Measurements from ENCODE around the gene TRIOBP. TPM values are rescaled to one million over a fixed set of nuclear protein-coding genes. Genes with fewer than 3 reads are reported as not detected.

TRIOBP gene
- total RNA-seq, 1 donor from 2014 or later: 53.2 TPM

GRCh38 chr22:37763652-37764051 is 66.8 kb downstream of the TRIOBP start:
- Mint-ChIP-seq H3K36me3 (ENCODE audit: low read depth) (peaks cover 2% of the 10 kb centered on the region), H3K4me1 (no peaks in the 10 kb centered on the region), H3K9me3 (no peaks in the 10 kb centered on the region), H3K4me3 (no peak overlapping the region), H3K27me3 (ENCODE audit: low read depth) (no peaks in the 10 kb centered on the region), H3K27ac (ENCODE audit: unreplicated experiment) (peak overlapping the region; percentile 35)
- TF ChIP-seq CTCF (conservative IDR thresholded peaks at IDR 0.05): no peak
- no peak for DNase-seq (ENCODE audit: low read depth, low spot score)

- DNase-seq (ENCODE audit: low read depth, low spot score): no peak
- H3K36me3 Mint-ChIP-seq (ENCODE audit: low read depth): peaks cover 2% of the 10 kb centered on the region
- H3K4me3 Mint-ChIP-seq: no peak overlapping the region
- H3K9me3 Mint-ChIP-seq: no peaks in the 10 kb centered on the region
- no peaks in the 10 kb centered on the region for H3K27me3 Mint-ChIP-seq (ENCODE audit: low read depth)
- no peak overlapping the region for H3K27ac Mint-ChIP-seq (ENCODE audit: unreplicated experiment)
- H3K4me1 Mint-ChIP-seq: no peaks in the 10 kb centered on the region
- TF ChIP-seq CTCF (conservative IDR thresholded peaks at IDR 0.05): no peak
Observed at GRCh38 chr22:37764622-37765021, 67.8 kb downstream of the TRIOBP start.

GRCh38 chr22:37765498-37765897 is 68.7 kb downstream of the TRIOBP start:
- DNase-seq (ENCODE audit: low read depth, low spot score): no peak
- Mint-ChIP-seq H3K36me3 (ENCODE audit: low read depth) (peaks cover 2% of the 10 kb centered on the region), H3K27ac (ENCODE audit: unreplicated experiment) (no peak overlapping the region), H3K9me3 (no peaks in the 10 kb centered on the region), H3K4me3 (no peak overlapping the region), H3K27me3 (ENCODE audit: low read depth) (no peaks in the 10 kb centered on the region), H3K4me1 (no peaks in the 10 kb centered on the region)
- TF ChIP-seq CTCF (conservative IDR thresholded peaks at IDR 0.05): no peak

GRCh38 chr22:37765953-37766576 is 69.2 kb downstream of the TRIOBP start:
- H3K36me3 Mint-ChIP-seq (ENCODE audit: low read depth): peaks cover 2% of the 10 kb centered on the region
- no peaks in the 10 kb centered on the region for H3K9me3 Mint-ChIP-seq
- no peak for TF ChIP-seq CTCF (conservative IDR thresholded peaks at IDR 0.05)
- H3K4me3 Mint-ChIP-seq: no peak overlapping the region
- no peak for DNase-seq (ENCODE audit: low read depth, low spot score)
- no peaks in the 10 kb centered on the region for H3K4me1 Mint-ChIP-seq
- no peaks in the 10 kb centered on the region for H3K27me3 Mint-ChIP-seq (ENCODE audit: low read depth)
- H3K27ac Mint-ChIP-seq (ENCODE audit: unreplicated experiment): no peak overlapping the region

- TF ChIP-seq CTCF (conservative IDR thresholded peaks at IDR 0.05): peak; percentile 46
- no peak for DNase-seq (ENCODE audit: low read depth, low spot score)
- H3K9me3 Mint-ChIP-seq: no peaks in the 10 kb centered on the region
- no peaks in the 10 kb centered on the region for H3K27me3 Mint-ChIP-seq (ENCODE audit: low read depth)
- no peak overlapping the region for H3K4me3 Mint-ChIP-seq
- H3K27ac Mint-ChIP-seq (ENCODE audit: unreplicated experiment): no peak overlapping the region
- H3K36me3 Mint-ChIP-seq (ENCODE audit: low read depth): peaks cover 6% of the 10 kb centered on the region
- H3K4me1 Mint-ChIP-seq: no peaks in the 10 kb centered on the region
Observed at GRCh38 chr22:37768273-37768672, 71.4 kb downstream of the TRIOBP start.
